Esophagus squamous epithelium (tissue), 4 donors: ENCODE results near the gene PRMT5.
"Not testable (repeated sequence)": the region's sequence is repeated elsewhere in the genome, so short reads cannot be mapped to it uniquely, and the experiment has no call there.

ENCODE experiments used
- CTCF ChIP-seq, 6 experiments: fragments of 450-650 bp in 4 of 6; fragments of 200-600 bp in 2 of 6; sonication (generic) in 2 of 6; IDR thresholded peaks; one replicate each; pipeline ENCODE4 v1.5.1; 2016 to 2019; ENCODE audit warnings: antibody characterized with exemption in 6 of 6, mild to moderate bottlenecking in 4 of 6, moderate library complexity in 4 of 6
- POLR2A ChIP-seq, 4 donors: fragments of 450-650 bp; IDR thresholded peaks; one replicate each; pipeline ENCODE4 v1.6.1; 2017; ENCODE audit warnings: antibody characterized with exemption in 4 of 4, mild to moderate bottlenecking in 4 of 4, moderate library complexity in 3 of 4

GRCh38 chr14:22951795-22952194 is 22.6 kb upstream of the PRMT5 start:
- not testable (repeated sequence) for TF ChIP-seq CTCF, POLR2A (IDR thresholded peaks at IDR 0.05)
